ENCODE measurements around the gene TMC3.
"Not testable (repeated sequence)": the region's sequence is repeated elsewhere in the genome, so short reads cannot be mapped to it uniquely, and the experiment has no call there.

TMC3 gene

DNA sequence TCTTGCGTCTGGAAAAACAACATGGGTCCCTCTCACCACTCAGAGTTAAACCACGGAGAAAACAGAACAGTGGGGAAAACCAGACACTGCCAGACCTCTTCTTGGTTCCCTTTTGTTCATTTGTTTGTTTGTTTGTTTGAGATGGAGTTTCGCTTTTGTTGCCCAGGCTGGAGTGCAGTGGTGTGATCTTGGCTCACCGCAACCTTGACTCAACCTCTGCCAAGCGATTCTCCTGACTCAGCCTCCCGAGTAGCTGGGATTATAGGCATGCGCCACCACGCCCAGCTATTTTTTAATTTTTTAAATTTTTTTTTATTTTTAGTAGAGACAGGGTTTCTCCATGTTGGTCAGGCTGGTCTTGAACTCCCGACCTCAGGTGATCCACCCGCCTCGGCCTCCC is 25.3 kb downstream of the TMC3 start:
- not testable (repeated sequence) for H3K9me3 Mint-ChIP-seq; H3K4me1 Mint-ChIP-seq (ENCODE audit: low read depth); DNase-seq (ENCODE audit: low spot score); H3K27ac Mint-ChIP-seq; H3K27me3 Mint-ChIP-seq (ENCODE audit: low read depth); H3K36me3 Mint-ChIP-seq (ENCODE audit: low read depth); H3K4me3 Mint-ChIP-seq

DNA sequence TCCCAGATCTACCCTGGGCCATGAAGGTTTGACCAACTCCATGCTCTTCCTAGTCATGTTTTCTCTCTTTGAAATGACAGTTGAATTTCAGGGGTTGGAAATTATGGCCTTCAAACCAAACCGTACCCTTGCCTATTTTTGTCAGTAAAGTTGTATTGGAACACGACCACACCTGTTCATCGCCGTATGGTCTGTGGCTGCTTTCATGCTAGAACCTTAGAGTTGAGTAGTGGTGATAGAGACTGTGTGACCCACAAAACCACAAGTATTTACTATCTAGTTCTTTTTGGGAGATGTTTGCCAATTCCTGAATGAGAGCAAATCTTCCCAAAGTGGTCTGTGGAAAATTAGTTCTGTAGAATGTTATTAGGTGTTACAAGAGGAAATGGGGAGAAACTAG is 26.1 kb downstream of the TMC3 start:
- H3K27ac Mint-ChIP-seq: no peak overlapping the region
- no peak overlapping the region for H3K4me3 Mint-ChIP-seq
- no peaks in the 10 kb centered on the region for H3K36me3 Mint-ChIP-seq (ENCODE audit: low read depth)
- H3K27me3 Mint-ChIP-seq (ENCODE audit: low read depth): no peaks in the 10 kb centered on the region
- H3K4me1 Mint-ChIP-seq (ENCODE audit: low read depth): no peaks in the 10 kb centered on the region
- DNase-seq (ENCODE audit: low spot score): no peak
- H3K9me3 Mint-ChIP-seq: no peaks in the 10 kb centered on the region

- Mint-ChIP-seq H3K9me3 (no peaks in the 10 kb centered on the region), H3K27me3 (ENCODE audit: low read depth) (no peaks in the 10 kb centered on the region), H3K4me1 (ENCODE audit: low read depth) (no peaks in the 10 kb centered on the region), H3K36me3 (ENCODE audit: low read depth) (no peaks in the 10 kb centered on the region), H3K4me3 (no peak overlapping the region), H3K27ac (no peak overlapping the region)
- DNase-seq (ENCODE audit: low spot score): no peak
Measured at GRCh38 chr15:81346611-81347010, 27.4 kb downstream of the TMC3 start.

DNA sequence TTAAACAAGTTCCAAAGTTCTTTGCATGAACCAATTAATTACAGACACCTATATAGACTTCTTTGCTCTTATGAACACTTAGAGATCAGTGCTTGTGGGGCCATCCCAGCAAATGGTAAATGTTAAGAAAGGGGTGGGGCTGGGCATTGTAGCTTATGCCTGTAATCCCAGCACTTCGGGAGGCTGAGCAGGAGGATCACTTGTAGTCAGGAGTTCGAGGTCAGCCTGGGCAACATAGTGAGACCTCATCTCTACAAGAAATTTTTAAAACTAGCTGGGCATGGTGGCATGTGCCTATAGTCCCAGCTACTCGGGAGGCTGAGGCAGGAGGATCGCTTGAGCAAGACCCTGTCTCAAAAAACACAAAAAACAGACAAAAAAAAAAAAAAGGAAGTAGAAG is 30.6 kb downstream of the TMC3 start:
- no peak overlapping the region for H3K4me3 Mint-ChIP-seq
- no peaks in the 10 kb centered on the region for H3K9me3 Mint-ChIP-seq
- DNase-seq (ENCODE audit: low spot score): no peak
- H3K27ac Mint-ChIP-seq: no peak overlapping the region
- no peaks in the 10 kb centered on the region for H3K4me1 Mint-ChIP-seq (ENCODE audit: low read depth)
- no peaks in the 10 kb centered on the region for H3K27me3 Mint-ChIP-seq (ENCODE audit: low read depth)
- no peaks in the 10 kb centered on the region for H3K36me3 Mint-ChIP-seq (ENCODE audit: low read depth)

- Mint-ChIP-seq H3K4me1 (ENCODE audit: low read depth) (no peaks in the 10 kb centered on the region), H3K36me3 (ENCODE audit: low read depth) (no peaks in the 10 kb centered on the region), H3K9me3 (no peaks in the 10 kb centered on the region), H3K27ac (no peak overlapping the region), H3K4me3 (no peak overlapping the region), H3K27me3 (ENCODE audit: low read depth) (no peaks in the 10 kb centered on the region)
- DNase-seq (ENCODE audit: low spot score): no peak
Measured at GRCh38 chr15:81341351-81341750, 32.7 kb downstream of the TMC3 start.

DNA sequence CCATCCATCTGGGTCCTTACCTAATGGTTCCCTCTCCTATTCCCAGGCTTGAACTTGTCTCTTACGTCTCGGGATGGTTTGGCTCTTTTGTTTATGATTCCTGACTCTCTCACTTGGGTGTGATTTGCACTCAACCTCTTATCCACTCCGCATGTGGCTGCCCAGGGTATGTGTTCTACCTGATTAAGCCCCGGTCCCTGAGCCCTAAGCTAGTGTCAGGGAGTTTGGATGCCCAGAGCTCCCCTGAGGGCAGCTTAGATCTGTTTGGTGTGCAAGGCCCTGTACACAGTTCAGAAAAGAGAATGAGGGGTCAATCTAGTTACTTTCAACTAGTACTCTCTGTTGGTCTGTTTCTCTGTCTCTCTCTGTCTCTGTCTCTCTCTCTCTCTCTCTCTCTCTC is 34.2 kb downstream of the TMC3 start:
- H3K27me3 Mint-ChIP-seq (ENCODE audit: low read depth): no peaks in the 10 kb centered on the region
- no peak overlapping the region for H3K4me3 Mint-ChIP-seq
- no peak overlapping the region for H3K27ac Mint-ChIP-seq
- no peaks in the 10 kb centered on the region for H3K4me1 Mint-ChIP-seq (ENCODE audit: low read depth)
- H3K36me3 Mint-ChIP-seq (ENCODE audit: low read depth): no peaks in the 10 kb centered on the region
- no peaks in the 10 kb centered on the region for H3K9me3 Mint-ChIP-seq
- no peak for DNase-seq (ENCODE audit: low spot score)

- no peak overlapping the region for H3K27ac Mint-ChIP-seq
- no peaks in the 10 kb centered on the region for H3K27me3 Mint-ChIP-seq (ENCODE audit: low read depth)
- no peak overlapping the region for H3K4me3 Mint-ChIP-seq
- DNase-seq (ENCODE audit: low spot score): no peak
- H3K36me3 Mint-ChIP-seq (ENCODE audit: low read depth): no peaks in the 10 kb centered on the region
- H3K4me1 Mint-ChIP-seq (ENCODE audit: low read depth): no peaks in the 10 kb centered on the region
- no peaks in the 10 kb centered on the region for H3K9me3 Mint-ChIP-seq
Measured at GRCh38 chr15:81339321-81339720, 34.7 kb downstream of the TMC3 start.

DNA sequence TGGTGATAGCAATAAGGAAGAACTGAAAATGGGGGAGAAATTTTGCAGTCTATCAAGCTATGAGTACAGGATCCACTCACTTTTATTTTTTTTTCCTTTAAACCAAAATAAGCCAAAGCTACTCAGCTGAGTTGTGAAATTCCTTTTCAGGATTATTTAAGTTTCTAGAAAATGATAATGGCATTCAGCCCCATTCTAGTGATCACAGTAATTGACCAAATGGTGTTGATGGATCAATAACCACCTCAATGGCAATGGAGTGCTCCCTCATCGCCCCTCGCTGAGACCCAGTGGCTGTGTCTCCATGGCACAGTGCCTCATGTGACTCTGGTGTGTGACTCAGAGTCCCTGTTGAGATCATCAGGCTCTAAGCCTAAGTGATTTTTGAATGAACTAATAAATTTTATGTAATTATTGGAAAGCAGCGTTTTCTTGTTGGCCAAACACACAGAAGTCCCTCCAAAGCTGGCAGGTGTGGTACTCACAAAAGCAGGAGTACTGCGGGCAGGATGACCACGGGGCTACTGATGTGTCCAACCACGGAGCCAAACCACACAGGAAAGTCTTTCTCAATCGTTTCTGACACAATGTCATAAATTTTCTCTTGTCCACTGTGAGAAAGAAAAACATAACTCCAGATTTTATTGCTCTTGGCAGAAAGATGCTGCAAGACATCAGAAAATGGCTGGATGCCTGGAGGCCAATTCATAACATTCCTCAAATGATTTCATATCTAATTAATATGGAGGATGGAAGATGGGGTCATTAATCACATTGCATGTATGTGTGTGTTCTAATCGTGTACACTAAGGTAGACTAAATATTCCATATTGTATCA is 35.6 kb downstream of the TMC3 start:
- H3K9me3 Mint-ChIP-seq: no peaks in the 10 kb centered on the region
- H3K4me3 Mint-ChIP-seq: no peak overlapping the region
- no peaks in the 10 kb centered on the region for H3K36me3 Mint-ChIP-seq (ENCODE audit: low read depth)
- no peaks in the 10 kb centered on the region for H3K4me1 Mint-ChIP-seq (ENCODE audit: low read depth)
- no peak for DNase-seq (ENCODE audit: low spot score)
- H3K27ac Mint-ChIP-seq: no peak overlapping the region
- H3K27me3 Mint-ChIP-seq (ENCODE audit: low read depth): no peaks in the 10 kb centered on the region

GRCh38 chr15:81337713-81338157 is 36.3 kb downstream of the TMC3 start:
- no peaks in the 10 kb centered on the region for H3K4me1 Mint-ChIP-seq (ENCODE audit: low read depth)
- H3K27me3 Mint-ChIP-seq (ENCODE audit: low read depth): no peaks in the 10 kb centered on the region
- H3K36me3 Mint-ChIP-seq (ENCODE audit: low read depth): no peaks in the 10 kb centered on the region
- H3K4me3 Mint-ChIP-seq: no peak overlapping the region
- H3K27ac Mint-ChIP-seq: no peak overlapping the region
- no peaks in the 10 kb centered on the region for H3K9me3 Mint-ChIP-seq
- no peak for DNase-seq (ENCODE audit: low spot score)

GRCh38 chr15:81337241-81337640 is 36.8 kb downstream of the TMC3 start:
- H3K4me3 Mint-ChIP-seq: no peak overlapping the region
- no peaks in the 10 kb centered on the region for H3K4me1 Mint-ChIP-seq (ENCODE audit: low read depth)

GRCh38 chr15:81336568-81336967 is 37.4 kb downstream of the TMC3 start:
- no peaks in the 10 kb centered on the region for H3K9me3 Mint-ChIP-seq
- no peaks in the 10 kb centered on the region for H3K27me3 Mint-ChIP-seq (ENCODE audit: low read depth)
- H3K4me3 Mint-ChIP-seq: no peak overlapping the region
- no peak for DNase-seq (ENCODE audit: low spot score)
- no peaks in the 10 kb centered on the region for H3K36me3 Mint-ChIP-seq (ENCODE audit: low read depth)
- H3K4me1 Mint-ChIP-seq (ENCODE audit: low read depth): no peaks in the 10 kb centered on the region
- H3K27ac Mint-ChIP-seq: no peak overlapping the region

More at GRCh38 chr15:81337241-81337640, 36.8 kb downstream of the TMC3 start:
- H3K27ac Mint-ChIP-seq: no peak overlapping the region
- H3K9me3 Mint-ChIP-seq: no peaks in the 10 kb centered on the region
- no peak for DNase-seq (ENCODE audit: low spot score)
- H3K36me3 Mint-ChIP-seq (ENCODE audit: low read depth): no peaks in the 10 kb centered on the region
- H3K27me3 Mint-ChIP-seq (ENCODE audit: low read depth): no peaks in the 10 kb centered on the region

DNA sequence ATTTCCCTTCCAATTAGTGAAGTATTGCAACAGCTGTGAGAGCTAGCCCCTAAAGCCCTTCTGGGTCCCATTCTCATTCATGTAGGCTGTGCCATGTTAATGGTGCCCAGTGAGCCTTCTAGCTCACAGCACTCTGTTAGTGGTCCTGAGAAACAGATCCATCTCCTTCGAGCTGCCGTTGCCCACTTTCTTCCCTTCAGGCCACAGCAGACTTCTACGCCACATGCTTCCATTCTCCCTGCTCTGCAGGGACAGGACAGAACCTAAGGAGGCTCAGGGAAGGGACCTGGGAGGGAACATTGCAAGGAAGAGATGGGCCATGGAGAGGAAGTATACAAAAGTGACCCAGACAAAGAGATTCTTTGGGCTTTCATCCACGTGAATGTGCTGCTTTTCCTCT is 38.4 kb downstream of the TMC3 start:
- peaks cover 5% of the 10 kb centered on the region for H3K4me1 Mint-ChIP-seq (ENCODE audit: low read depth)
- H3K27me3 Mint-ChIP-seq (ENCODE audit: low read depth): no peaks in the 10 kb centered on the region
- H3K4me3 Mint-ChIP-seq: no peak overlapping the region
- no peak overlapping the region for H3K27ac Mint-ChIP-seq
- no peaks in the 10 kb centered on the region for H3K9me3 Mint-ChIP-seq
- H3K36me3 Mint-ChIP-seq (ENCODE audit: low read depth): no peaks in the 10 kb centered on the region
- no peak for DNase-seq (ENCODE audit: low spot score)

DNA sequence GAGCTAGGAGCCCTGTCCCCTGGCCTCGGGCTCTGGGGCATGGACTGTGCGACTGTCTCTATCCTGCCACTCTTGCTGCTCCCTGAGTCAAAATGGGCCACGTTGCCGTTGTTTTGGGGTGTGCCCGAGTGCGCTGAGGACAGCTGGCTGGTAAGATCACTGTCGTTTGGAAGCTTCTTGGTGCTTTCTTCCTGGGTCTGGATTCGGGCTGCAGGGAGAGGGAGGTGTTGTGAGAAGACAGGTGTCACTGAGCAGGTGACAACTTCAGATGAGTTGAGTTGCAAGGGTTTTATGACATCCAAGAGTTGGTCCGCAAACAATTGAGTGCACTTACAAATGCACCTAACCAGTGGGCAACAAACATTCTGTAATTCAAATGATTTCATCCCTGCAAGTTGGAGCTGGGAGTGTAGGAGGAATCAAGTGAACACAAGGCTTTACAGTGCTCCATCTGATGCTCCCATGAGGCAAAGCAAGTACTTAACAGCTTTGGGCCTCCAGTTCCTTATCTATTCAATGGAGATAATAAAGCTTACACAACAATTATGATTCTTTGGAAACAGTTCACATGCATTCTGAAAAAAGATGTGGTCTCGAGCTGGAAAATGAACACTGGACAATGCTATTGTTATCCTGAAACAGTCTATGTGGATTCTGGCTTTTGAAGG is 39.1 kb downstream of the TMC3 start:
- Mint-ChIP-seq H3K4me1 (ENCODE audit: low read depth) (peaks cover 5% of the 10 kb centered on the region), H3K27me3 (ENCODE audit: low read depth) (no peaks in the 10 kb centered on the region), H3K36me3 (ENCODE audit: low read depth) (no peaks in the 10 kb centered on the region), H3K4me3 (no peak overlapping the region), H3K9me3 (no peaks in the 10 kb centered on the region), H3K27ac (no peak overlapping the region)
- DNase-seq (ENCODE audit: low spot score): no peak

DNA sequence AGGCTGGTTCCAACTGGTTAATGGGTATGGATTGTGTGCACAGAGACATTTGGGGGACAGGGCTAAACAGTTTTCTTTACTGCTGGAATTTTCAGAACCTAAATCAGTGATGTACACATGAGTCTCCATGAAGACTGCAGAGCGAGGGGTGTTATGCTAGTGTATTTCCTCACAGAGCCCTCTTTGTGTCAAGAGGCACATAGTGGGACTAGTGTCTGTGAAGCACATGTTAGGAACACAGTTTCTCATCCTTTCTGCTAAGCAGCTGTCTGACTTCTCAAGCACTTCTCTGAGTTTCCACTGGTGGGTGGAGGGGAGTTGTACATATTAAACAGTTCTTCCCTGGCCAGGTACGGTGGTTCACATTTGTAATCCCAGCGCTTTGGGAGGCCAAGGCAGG is 40.6 kb downstream of the TMC3 start:
- peaks cover 5% of the 10 kb centered on the region for H3K4me1 Mint-ChIP-seq (ENCODE audit: low read depth)
- no peaks in the 10 kb centered on the region for H3K27me3 Mint-ChIP-seq (ENCODE audit: low read depth)
- no peak overlapping the region for H3K27ac Mint-ChIP-seq
- no peak for DNase-seq (ENCODE audit: low spot score)
- H3K36me3 Mint-ChIP-seq (ENCODE audit: low read depth): no peaks in the 10 kb centered on the region
- H3K9me3 Mint-ChIP-seq: no peaks in the 10 kb centered on the region
- no peak overlapping the region for H3K4me3 Mint-ChIP-seq

Measured in T-helper 2 cell treated with Interferon-gamma antibody and Interleukin-4, amounts not matched to agents 5 μg/mL and 100 μg/mL, for 36 hours (primary cell).